Stimulated activated CD4-positive, alpha-beta T cell treated with anti-CD3 and anti-CD28 coated beads, Interleukin-4, amount 100 ng/mL, for 1 hour (primary cell): ENCODE measurements around the gene RGS3.

Experiments
- DNase-seq: peaks from one replicate; pipeline ENCODE4 v3.0.0-alpha.2; 2020

The RGS3 gene

DNA sequence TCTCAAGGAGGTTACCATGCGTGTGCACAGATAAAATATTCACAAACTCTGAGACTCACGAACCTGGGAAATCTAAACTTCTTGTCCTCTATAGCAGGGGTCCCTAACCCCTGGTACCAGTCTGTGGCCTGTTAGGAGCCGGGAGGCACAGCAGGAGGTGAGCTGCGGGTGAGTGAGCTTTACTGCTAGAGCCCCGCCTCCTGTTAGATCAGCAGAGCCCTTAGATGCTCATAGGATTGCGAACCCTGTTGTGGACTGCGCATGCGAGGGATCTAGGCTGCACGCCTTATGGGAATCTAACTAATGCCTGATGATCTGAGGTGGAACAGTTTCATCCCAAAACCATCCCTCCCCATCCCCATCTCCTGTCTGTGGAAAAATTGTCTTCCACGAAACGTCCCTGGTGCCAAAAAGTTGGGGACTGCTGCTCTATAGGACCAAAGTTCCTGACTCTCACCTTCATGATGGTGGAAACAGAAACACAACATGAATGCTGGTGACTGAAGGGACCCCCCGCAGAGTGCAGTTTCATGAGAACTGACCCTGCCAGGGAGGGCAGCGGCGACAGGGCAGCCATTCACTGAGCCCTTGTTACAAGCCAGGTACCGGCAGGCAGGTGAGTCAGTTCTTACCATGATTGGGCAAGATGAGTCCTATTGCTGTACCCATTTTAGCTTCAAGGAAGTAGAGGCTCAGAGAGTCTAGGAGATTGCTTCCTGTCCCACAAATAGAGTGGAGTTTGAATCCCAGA, 181.9 kb downstream of the RGS3 start:
- no peak for DNase-seq

DNA sequence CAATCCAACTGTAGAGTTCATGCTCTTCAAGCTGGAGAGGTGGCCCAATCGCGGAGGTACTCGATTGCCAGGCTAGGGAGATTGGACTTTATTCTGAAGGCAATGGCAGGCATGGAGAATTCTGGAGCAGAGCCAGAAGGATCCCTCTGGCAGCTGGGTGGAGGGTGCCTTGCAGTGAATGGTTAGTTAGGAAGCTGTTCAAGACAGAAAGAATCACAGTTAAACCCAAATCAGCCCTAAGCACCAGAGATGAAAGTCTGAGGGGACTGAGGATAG, 182.4 kb downstream of the RGS3 start:
- DNase-seq = no peak

DNA sequence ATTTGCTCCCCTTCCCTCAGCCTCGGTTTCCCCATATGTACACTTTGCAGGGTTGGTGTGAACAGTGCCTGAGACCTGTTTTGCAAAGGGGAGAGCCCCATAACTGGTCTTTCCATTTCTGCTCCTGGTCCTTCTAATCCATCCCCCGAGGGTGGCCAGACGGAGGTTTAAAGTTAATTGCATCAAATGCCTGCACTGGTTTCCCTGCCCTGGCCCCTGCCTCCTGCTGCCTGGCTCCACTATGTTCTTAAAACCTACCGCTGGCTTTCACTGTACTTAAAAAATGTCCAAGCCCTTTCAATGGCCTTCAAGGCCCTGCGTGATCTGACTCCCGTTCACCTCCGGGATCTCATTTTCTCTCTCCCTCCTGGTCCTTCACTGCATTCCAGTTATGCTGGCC, 183.0 kb downstream of the RGS3 start:
- DNase-seq = no peak
